Skeletal muscle satellite cell (primary cell): ENCODE measurements around the gene SLC12A7. TPM values are rescaled to one million over a fixed set of nuclear protein-coding genes. Genes with fewer than 3 reads are reported as not detected.
"Not testable (repeated sequence)": the region's sequence is repeated elsewhere in the genome, so short reads cannot be mapped to it uniquely, and the experiment has no call there.

ENCODE experiments used
- H3K27me3 ChIP-seq: 2 replicates; pipeline ENCODE4 v1.7.0; 2013; ENCODE audit warnings: low read length; ENCODE audit not compliant: control insufficient read depth, insufficient read depth
- H3K36me3 ChIP-seq: 2 replicates; pipeline ENCODE4 v1.7.0; 2013; ENCODE audit warnings: mild to moderate bottlenecking, control low read depth, low read length; ENCODE audit not compliant: insufficient read depth
- H3K4me1 ChIP-seq: 2 replicates; pipeline ENCODE4 v1.7.0; 2013; ENCODE audit warnings: low read length; ENCODE audit not compliant: control insufficient read depth, insufficient read depth
- H3K4me2 ChIP-seq: 2 replicates; pipeline ENCODE4 v1.7.0; 2013; ENCODE audit warnings: mild to moderate bottlenecking, low read length
- H3K4me3 ChIP-seq: 2 replicates; pipeline ENCODE4 v1.7.0; 2013; ENCODE audit warnings: low read length
- H3K9ac ChIP-seq: 2 replicates; pipeline ENCODE4 v1.7.0; 2013; ENCODE audit warnings: mild to moderate bottlenecking, low read depth, low read length, moderate library complexity
- H3K9me3 ChIP-seq: replicated peaks from 2 replicates; pipeline ENCODE4 v1.7.0; 2013; ENCODE audit warnings: mild to moderate bottlenecking, control low read depth, low read length
- small RNA-seq: library from RNA; depleted of rRNA; stranded (forward); fragments of <200 nt; gene quantifications from one replicate; pipeline ENCODE3, GENCODE V24; 2012

The SLC12A7 gene

GRCh38 chr5:1003296-1003937 lies 108.4 kb downstream of the SLC12A7 start:
- no peak overlapping the region for H3K4me2 ChIP-seq
- peaks cover 78% of the 10 kb centered on the region for H3K27me3 ChIP-seq
- no peaks in the 10 kb centered on the region for H3K36me3 ChIP-seq
- H3K9ac ChIP-seq: no peak overlapping the region
- H3K9me3 ChIP-seq: no peaks in the 10 kb centered on the region
- no peaks in the 10 kb centered on the region for H3K4me1 ChIP-seq
- no peak overlapping the region for H3K4me3 ChIP-seq

- Histone ChIP-seq H3K4me3 (no peak overlapping the region), H3K36me3 (no peaks in the 10 kb centered on the region), H3K9me3 (no peaks in the 10 kb centered on the region), H3K9ac (no peak overlapping the region), H3K4me2 (no peak overlapping the region), H3K27me3 (peaks cover 78% of the 10 kb centered on the region), H3K4me1 (no peaks in the 10 kb centered on the region)
These were observed 109.0 kb downstream of the SLC12A7 start for GRCh38 chr5:1002836-1003235.

GRCh38 chr5:1002271-1002546 lies 109.7 kb downstream of the SLC12A7 start:
- Histone ChIP-seq H3K9ac (no peak overlapping the region), H3K27me3 (peaks cover 72% of the 10 kb centered on the region), H3K36me3 (no peaks in the 10 kb centered on the region), H3K4me3 (no peak overlapping the region), H3K9me3 (no peaks in the 10 kb centered on the region), H3K4me2 (no peak overlapping the region), H3K4me1 (no peaks in the 10 kb centered on the region)

- H3K4me3 ChIP-seq: no peak overlapping the region
- no peaks in the 10 kb centered on the region for H3K9me3 ChIP-seq
- peaks cover 72% of the 10 kb centered on the region for H3K27me3 ChIP-seq
- no peak overlapping the region for H3K4me2 ChIP-seq
- no peaks in the 10 kb centered on the region for H3K36me3 ChIP-seq
- H3K9ac ChIP-seq: no peak overlapping the region
- H3K4me1 ChIP-seq: no peaks in the 10 kb centered on the region
These were observed 110.2 kb downstream of the SLC12A7 start for GRCh38 chr5:1001406-1002270.

GRCh38 chr5:1000831-1001230 lies 111.0 kb downstream of the SLC12A7 start:
- H3K4me3 ChIP-seq, H3K9me3 ChIP-seq: not testable (repeated sequence)
- peaks cover 75% of the 10 kb centered on the region for H3K27me3 ChIP-seq

More at GRCh38 chr5:1000831-1001230, 111.0 kb downstream of the SLC12A7 start:
- not testable (repeated sequence) for H3K36me3 ChIP-seq, H3K9ac ChIP-seq, H3K4me1 ChIP-seq, H3K4me2 ChIP-seq

Small RNA genes lying within 50 kb of the gene (small RNA-seq; reads per million reads assigned to genes)
- not detected for gene MIR4635
